Lower leg skin (tissue), 3 donors: ENCODE data around the gene STS.

Experiments
- POLR2A ChIP-seq, 2 donors: fragments of 450-650 bp; IDR thresholded peaks; one replicate each; pipeline ENCODE4 v1.6.1; 2016 to 2017; ENCODE audit warnings: antibody characterized with exemption in 2 of 2, mild to moderate bottlenecking in 1 of 2, moderate library complexity in 1 of 2
- TF ChIP-seq, protein P1 (sequence below), 3 donors: fragments of 450-650 bp; IDR thresholded peaks; one replicate each; pipeline ENCODE4 v1.5.1; 2016; ENCODE audit warnings: antibody characterized with exemption in 3 of 3, mild to moderate bottlenecking in 3 of 3, moderate library complexity in 2 of 3

DNA sequence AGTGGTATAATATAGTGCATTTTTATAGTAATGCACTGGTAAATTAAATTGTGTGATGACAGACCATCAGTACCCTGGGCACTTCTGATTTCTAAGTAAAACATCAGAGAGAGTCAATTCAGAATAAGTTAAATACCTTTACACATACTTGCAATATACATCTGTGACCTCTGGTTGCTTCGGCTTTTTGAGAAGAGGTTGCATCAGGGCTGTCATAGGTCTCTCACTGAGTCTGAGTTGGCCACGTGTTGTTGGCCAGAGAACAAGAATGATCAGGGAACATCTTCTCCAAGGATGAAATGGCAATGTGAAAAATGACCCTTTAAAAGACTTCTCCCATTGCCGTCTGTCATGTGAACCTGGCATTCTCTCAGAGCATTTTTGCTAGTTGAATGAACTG is 37.3 kb downstream of the STS start:
- TF ChIP-seq, protein P1, sequence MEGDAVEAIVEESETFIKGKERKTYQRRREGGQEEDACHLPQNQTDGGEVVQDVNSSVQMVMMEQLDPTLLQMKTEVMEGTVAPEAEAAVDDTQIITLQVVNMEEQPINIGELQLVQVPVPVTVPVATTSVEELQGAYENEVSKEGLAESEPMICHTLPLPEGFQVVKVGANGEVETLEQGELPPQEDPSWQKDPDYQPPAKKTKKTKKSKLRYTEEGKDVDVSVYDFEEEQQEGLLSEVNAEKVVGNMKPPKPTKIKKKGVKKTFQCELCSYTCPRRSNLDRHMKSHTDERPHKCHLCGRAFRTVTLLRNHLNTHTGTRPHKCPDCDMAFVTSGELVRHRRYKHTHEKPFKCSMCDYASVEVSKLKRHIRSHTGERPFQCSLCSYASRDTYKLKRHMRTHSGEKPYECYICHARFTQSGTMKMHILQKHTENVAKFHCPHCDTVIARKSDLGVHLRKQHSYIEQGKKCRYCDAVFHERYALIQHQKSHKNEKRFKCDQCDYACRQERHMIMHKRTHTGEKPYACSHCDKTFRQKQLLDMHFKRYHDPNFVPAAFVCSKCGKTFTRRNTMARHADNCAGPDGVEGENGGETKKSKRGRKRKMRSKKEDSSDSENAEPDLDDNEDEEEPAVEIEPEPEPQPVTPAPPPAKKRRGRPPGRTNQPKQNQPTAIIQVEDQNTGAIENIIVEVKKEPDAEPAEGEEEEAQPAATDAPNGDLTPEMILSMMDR (IDR thresholded peaks at IDR 0.05), result no peak
- no peak for TF ChIP-seq POLR2A (IDR thresholded peaks at IDR 0.05)
